GM23248 (cell line): Measurements from ENCODE around the gene NSD2. TPM values are rescaled to one million over a fixed set of nuclear protein-coding genes. Genes with fewer than 3 reads are reported as not detected.
"Not testable (repeated sequence)": the region's sequence is repeated elsewhere in the genome, so short reads cannot be mapped to it uniquely, and the experiment has no call there.

Experiments used
- DNase-seq: peaks from one replicate; pipeline ENCODE4 v3.0.0-alpha.2; 2015
- H2AFZ ChIP-seq: fragments of 200-600 bp; sonication (generic); 2 replicates; pipeline ENCODE4 v1.6.1; 2016; ENCODE audit warnings: antibody characterized with exemption
- H3F3A ChIP-seq: fragments of 200-600 bp; sonication (generic); 2 replicates; pipeline ENCODE4 v1.6.1; 2016; ENCODE audit warnings: mild to moderate bottlenecking, antibody characterized with exemption, mixed run types; ENCODE audit not compliant: insufficient read depth
- H3K27ac ChIP-seq: fragments of 200-600 bp; sonication (generic); 2 replicates; pipeline ENCODE4 v1.5.1; 2016; ENCODE audit warnings: mild to moderate bottlenecking
- H3K27me3 ChIP-seq: fragments of 200-600 bp; sonication (generic); replicated peaks from 2 replicates; pipeline ENCODE4 v1.6.1; 2016; ENCODE audit warnings: mild to moderate bottlenecking; ENCODE audit not compliant: insufficient read depth
- H3K36me3 ChIP-seq: fragments of 200-600 bp; sonication (generic); 2 replicates; pipeline ENCODE4 v1.6.1; 2016; ENCODE audit warnings: low read depth, mild to moderate bottlenecking
- H3K4me1 ChIP-seq: fragments of 200-600 bp; sonication (generic); 2 replicates; pipeline ENCODE4 v1.6.1; 2016; ENCODE audit warnings: mild to moderate bottlenecking; ENCODE audit not compliant: insufficient read depth
- H3K4me2 ChIP-seq: fragments of 200-600 bp; sonication (generic); one replicate; pipeline ENCODE4 v1.6.1; 2016; ENCODE audit warnings: mild to moderate bottlenecking; ENCODE audit not compliant: unreplicated experiment
- H3K4me3 ChIP-seq: fragments of 200-600 bp; sonication (generic); 2 replicates; pipeline ENCODE4 v1.5.1; 2016; ENCODE audit warnings: mild to moderate bottlenecking
- H3K79me2 ChIP-seq: fragments of 200-600 bp; sonication (generic); 2 replicates; pipeline ENCODE4 v1.6.1; 2016; ENCODE audit warnings: mild to moderate bottlenecking; ENCODE audit not compliant: insufficient read depth
- H3K9ac ChIP-seq: fragments of 200-600 bp; sonication (generic); 2 replicates; pipeline ENCODE4 v1.6.1; 2016; ENCODE audit warnings: mild to moderate bottlenecking
- H3K9me2 ChIP-seq: fragments of 200-600 bp; sonication (generic); 2 replicates; pipeline ENCODE4 v1.6.1; 2016; ENCODE audit warnings: mixed run types, mild to moderate bottlenecking, moderate library complexity; ENCODE audit not compliant: insufficient read depth
- H3K9me3 ChIP-seq: fragments of 200-600 bp; sonication (generic); one replicate; pipeline ENCODE4 v1.6.1; 2017; ENCODE audit warnings: low read depth
- H4K20me1 ChIP-seq: fragments of 200-600 bp; sonication (generic); 2 replicates; pipeline ENCODE4 v1.6.0; 2016; ENCODE audit not compliant: insufficient read depth
- EZH2 ChIP-seq: fragments of 200-600 bp; sonication (generic); IDR thresholded peaks from 2 replicates; pipeline ENCODE4 v1.6.1; 2018; ENCODE audit warnings: antibody characterized with exemption, mild to moderate bottlenecking; ENCODE audit not compliant: insufficient read depth, poor library complexity, severe bottlenecking
- EZH2phosphoT487 ChIP-seq: fragments of 200-600 bp; sonication (generic); IDR thresholded peaks from 2 replicates; pipeline ENCODE4 v1.6.1; 2018; ENCODE audit warnings: antibody characterized with exemption, moderate library complexity, mild to moderate bottlenecking, low read depth; ENCODE audit not compliant: insufficient read depth
- WGBS, 2 experiments: methylation state at CpG; one replicate each; pipeline ENCODE4 v1.1.6; 2015 to 2017; ENCODE audit warnings: low lambda C conversion rate in 2 of 2, low coverage in 1 of 2; ENCODE audit errors: missing lambda C conversion rate in 2 of 2; 5-methylcytosine and 5-hydroxymethylcytosine counted together
- in situ Hi-C: fragments of 300-500 bp; cut with MboI; formaldehyde crosslinking; loops from 2 replicates; pipeline ENCODE4 v1.15.0; 2020
- polyA plus RNA-seq: library from polyadenylated mRNA; unstranded; fragments of >200 nt; fragmentation: Nextera tagmentation; extraction: Ambion mirVana; gene quantifications from 2 replicates; pipeline ENCODE4 v1.2.1, GENCODE V29; 2016
- total RNA-seq: library from RNA; depleted of rRNA; stranded (reverse); fragments of >200 nt; shearing (Covaris generic); gene quantifications from 2 replicates; pipeline ENCODE4 v1.2.3, GENCODE V29; 2014

NSD2 gene
- total and polyA plus RNA-seq, 2 experiments from 2014 or later: 20.1 to 32.4 TPM

GRCh38 chr4:1833307-1834046, 37.7 kb upstream of the NSD2 start:
- Histone ChIP-seq H3K27ac (no peak overlapping the region), H3K4me3 (no peak overlapping the region), H3K27me3 (no peaks in the 10 kb centered on the region), H3K9ac (no peak overlapping the region), H3K36me3 (peaks cover 5% of the 10 kb centered on the region; the same call in 1 of the 2 replicates), H3K79me2 (peaks cover 18% of the 10 kb centered on the region), H3K9me3 (no peaks in the 10 kb centered on the region), H3K4me2 (no peak overlapping the region), H4K20me1 (no peaks in the 10 kb centered on the region), H3K4me1 (no peaks in the 10 kb centered on the region), H2AFZ (no peak overlapping the region), H3K9me2 (no peaks in the 10 kb centered on the region), H3F3A (peaks cover 7% of the 10 kb centered on the region; the same call in 1 of the 2 replicates)
- in situ Hi-C loops: no loop called here
- TF ChIP-seq EZH2 (no peak), EZH2phosphoT487 (no peak)
- DNase-seq: no peak
- WGBS, 2 experiments: 91 to 93% methylated on average over 14 of the region's 14 CpGs

- H3F3A ChIP-seq: peaks cover 7% of the 10 kb centered on the region; the same call in 1 of the 2 replicates
- no peak for DNase-seq
- H3K36me3 ChIP-seq: peaks cover 13% of the 10 kb centered on the region; the same call in 1 of the 2 replicates
- no peaks in the 10 kb centered on the region for H3K9me3 ChIP-seq
- H3K9me2 ChIP-seq: no peaks in the 10 kb centered on the region
- H3K4me3 ChIP-seq: no peak overlapping the region
- H3K4me2 ChIP-seq: no peak overlapping the region
- H3K27me3 ChIP-seq: no peaks in the 10 kb centered on the region
- no peak for TF ChIP-seq EZH2phosphoT487
- no peak for TF ChIP-seq EZH2
- H4K20me1 ChIP-seq: no peaks in the 10 kb centered on the region
- no peak overlapping the region for H3K9ac ChIP-seq
- in situ Hi-C loops: no loop called here
- WGBS, 2 experiments: 84 to 87% methylated on average over 19 to 21 of the region's 21 CpGs
- no peak overlapping the region for H2AFZ ChIP-seq
- no peaks in the 10 kb centered on the region for H3K4me1 ChIP-seq
- H3K79me2 ChIP-seq: peaks cover 25% of the 10 kb centered on the region
- no peak overlapping the region for H3K27ac ChIP-seq
These were observed 37.0 kb upstream of the NSD2 start for GRCh38 chr4:1834047-1834775.

GRCh38 chr4:1835836-1836235, 35.4 kb upstream of the NSD2 start:
- H3K9me3 ChIP-seq, H4K20me1 ChIP-seq, DNase-seq, H3K4me1 ChIP-seq, H3K27ac ChIP-seq, H3K27me3 ChIP-seq, H2AFZ ChIP-seq, H3F3A ChIP-seq, in situ Hi-C loops, H3K4me3 ChIP-seq, H3K9ac ChIP-seq, H3K9me2 ChIP-seq, H3K4me2 ChIP-seq: not testable (repeated sequence)
- Histone ChIP-seq H3K36me3 (peaks cover 13% of the 10 kb centered on the region; the same call in 1 of the 2 replicates), H3K79me2 (peaks cover 38% of the 10 kb centered on the region)
- 96 to 99% methylated on average over 8 of the region's 8 CpGs for WGBS, 2 experiments

- Histone ChIP-seq H3K4me3 (no peak overlapping the region), H3K4me2 (no peak overlapping the region), H3K9me3 (no peaks in the 10 kb centered on the region), H4K20me1 (no peaks in the 10 kb centered on the region), H3K4me1 (no peaks in the 10 kb centered on the region), H3K36me3 (peaks cover 13% of the 10 kb centered on the region; the same call in 1 of the 2 replicates), H3K27ac (no peak overlapping the region), H3F3A (no peaks in the 10 kb centered on the region), H3K27me3 (no peaks in the 10 kb centered on the region), H3K9ac (no peak overlapping the region), H3K79me2 (peaks cover 46% of the 10 kb centered on the region), H3K9me2 (no peaks in the 10 kb centered on the region), H2AFZ (no peak overlapping the region)
- WGBS, 2 experiments: 89 to 96% methylated on average over 7 of the region's 7 CpGs
- no peak for DNase-seq
- TF ChIP-seq EZH2 (no peak), EZH2phosphoT487 (no peak)
- in situ Hi-C loops: no loop called here
These were observed 34.5 kb upstream of the NSD2 start for GRCh38 chr4:1836650-1837049.
